Panc1 (cell line): ENCODE measurements around the gene ARHGAP6. TPM values are rescaled to one million over a fixed set of nuclear protein-coding genes. Genes with fewer than 3 reads are reported as not detected.

ENCODE experiments used
- ATAC-seq: fragments of 200-7000 bp; cut with Tn5 transposase; 2 replicates; pipeline ENCODE4 v1.9.1; 2020; ENCODE audit warnings: mild to moderate bottlenecking, moderate library complexity
- BruUV-seq: library from RNA; stranded (reverse); fragments of 400-500 nt; replicated peaks from 2 replicates; lab custom pipeline; 2021; lab: Mats Ljungman, UMichigan
- CTCF ChIA-PET: fragments of 300-600 bp; sonication (Branson Sonifier 250); formaldehyde crosslinking; loops from one replicate; lab custom pipeline; 2022; ENCODE audit warnings: antibody characterized with exemption; lab: Charles Lee
- POLR2A ChIA-PET: fragments of 300-600 bp; sonication (Branson Sonifier 250); formaldehyde crosslinking; loops from one replicate; lab custom pipeline; 2022; ENCODE audit warnings: antibody characterized with exemption; lab: Charles Lee
- DNase-seq: peaks from one replicate; pipeline ENCODE4 v3.0.0-alpha.2; 2010; ENCODE audit warnings: low read depth, low spot score
- H3K27ac ChIP-seq: 2 replicates; pipeline ENCODE4 v1.5.1; 2011; ENCODE audit warnings: mild to moderate bottlenecking, low read length, inconsistent platforms
- H3K27me3 ChIP-seq: fragments of 200-500 bp; sonication (Bioruptor generic); 2 replicates; pipeline ENCODE4 v1.6.0; 2014; ENCODE audit warnings: low read length, inconsistent platforms; ENCODE audit not compliant: control insufficient read depth, insufficient read depth
- H3K36me3 ChIP-seq: fragments of 200-500 bp; sonication (Bioruptor generic); 2 replicates; pipeline ENCODE4 v1.5.1; 2014; ENCODE audit warnings: inconsistent platforms, mild to moderate bottlenecking, low read length, moderate library complexity; ENCODE audit not compliant: control insufficient read depth, insufficient read depth
- H3K4me1 ChIP-seq: 2 replicates; pipeline ENCODE4 v1.5.1; 2011; ENCODE audit warnings: inconsistent platforms, mild to moderate bottlenecking, low read length, moderate library complexity; ENCODE audit not compliant: control insufficient read depth, insufficient read depth
- H3K4me3 ChIP-seq, 2 experiments: 2 replicates each; pipeline ENCODE4 v1.5.1; 2011 to 2012; ENCODE audit warnings: low read depth in 2 of 2, low read length in 2 of 2, mild to moderate bottlenecking in 2 of 2, inconsistent platforms in 1 of 2, moderate library complexity in 1 of 2
- H3K9me3 ChIP-seq: fragments of 200-500 bp; sonication (Bioruptor generic); 2 replicates; pipeline ENCODE4 v1.5.1; 2014; ENCODE audit warnings: low read depth, mild to moderate bottlenecking, inconsistent platforms, low read length, moderate library complexity; ENCODE audit not compliant: control insufficient read depth, insufficient read depth
- CTCF ChIP-seq: fragments of 450-650 bp; IDR thresholded peaks from 2 replicates; pipeline ENCODE4 v1.5.1; 2017; ENCODE audit warnings: mild to moderate bottlenecking
- POLR2AphosphoS5 ChIP-seq: IDR thresholded peaks from 2 replicates; pipeline ENCODE4 v1.6.1; 2012; ENCODE audit warnings: mild to moderate bottlenecking, low read depth, low read length, moderate library complexity
- REST ChIP-seq, 2 experiments: IDR thresholded peaks; 2 replicates each; pipeline ENCODE4 v1.6.1; 2011 to 2012; ENCODE audit warnings: low read depth in 2 of 2, control low read depth in 1 of 2, low read length in 1 of 2, mild to moderate bottlenecking in 1 of 2, moderate library complexity in 1 of 2; ENCODE audit not compliant: insufficient read depth in 1 of 2
- SIN3A ChIP-seq: IDR thresholded peaks from 2 replicates; pipeline ENCODE4 v1.6.1; 2012; ENCODE audit warnings: low read depth, mild to moderate bottlenecking, low read length, moderate library complexity, borderline replicate concordance; ENCODE audit not compliant: insufficient read depth
- TCF7L2 ChIP-seq: IDR thresholded peaks from 2 replicates; pipeline ENCODE4 v1.6.1; 2011; ENCODE audit warnings: mild to moderate bottlenecking, low read depth, low read length, inconsistent platforms
- in situ Hi-C: cut with HindIII; loops from 2 replicates; pipeline ENCODE4 v1.10.0; 2016; ENCODE audit warnings: low sequenced_read_pairs, low pct_unique_long_range_greater_than_20kb
- intact Hi-C: fragments of 100-400 bp; cut with micrococcal nuclease; formaldehyde crosslinking; loops from one replicate; pipeline ENCODE4 v1.10.0; 2022; ENCODE audit not compliant: unreplicated experiment
- total RNA-seq: library from RNA; stranded (reverse); gene quantifications from one replicate; pipeline ENCODE4 v1.2.1, GENCODE V29; 2021; ENCODE audit not compliant: unreplicated experiment

Gene ARHGAP6
- total RNA-seq, 1 experiment from 2014 or later = 0.13 TPM

GRCh38 chrX:11438767-11439166 is 227.0 kb downstream of the ARHGAP6 start:
- no peaks in the 10 kb centered on the region for H3K36me3 ChIP-seq
- no TSS peak for BruUV-seq
- TF ChIP-seq POLR2AphosphoS5 (no peak), CTCF (no peak), REST (IDR thresholded peaks at IDR 0.05; ENCODE audit: insufficient read depth in 1 of 2, low read depth in 2 of 2, low read length in 1 of 2) (no peak), TCF7L2 (no peak), SIN3A (no peak)
- no peak overlapping the region for H3K27ac ChIP-seq
- CTCF ChIA-PET = no interaction called here
- POLR2A ChIA-PET = no interaction called here
- H3K4me3 ChIP-seq = no peak overlapping the region
- in situ Hi-C loops = no loop called here
- H3K9me3 ChIP-seq = no peaks in the 10 kb centered on the region
- H3K27me3 ChIP-seq = no peaks in the 10 kb centered on the region
- no peaks in the 10 kb centered on the region for H3K4me1 ChIP-seq
- intact Hi-C loops = no loop called here
- ATAC-seq (no peak), DNase-seq (no peak)

GRCh38 chrX:11438380-11438723 is 227.4 kb downstream of the ARHGAP6 start:
- intact Hi-C loops (no loop called here), in situ Hi-C loops (no loop called here)
- Histone ChIP-seq H3K4me1 (no peaks in the 10 kb centered on the region), H3K27me3 (no peaks in the 10 kb centered on the region), H3K27ac (no peak overlapping the region), H3K4me3 (no peak overlapping the region), H3K9me3 (no peaks in the 10 kb centered on the region), H3K36me3 (no peaks in the 10 kb centered on the region)
- POLR2A ChIA-PET = no interaction called here
- TF ChIP-seq REST (IDR thresholded peaks at IDR 0.05; ENCODE audit: insufficient read depth in 1 of 2, low read depth in 2 of 2, low read length in 1 of 2) = no peak
- no peak for TF ChIP-seq SIN3A
- no peak for TF ChIP-seq POLR2AphosphoS5
- TF ChIP-seq CTCF = no peak
- TF ChIP-seq TCF7L2 = no peak
- ATAC-seq (no peak), DNase-seq (no peak)
- CTCF ChIA-PET = no interaction called here
- no TSS peak for BruUV-seq
